ENCODE results near the gene ARHGEF1. TPM values are rescaled to one million over a fixed set of nuclear protein-coding genes. Genes with fewer than 3 reads are reported as not detected.
"Not testable (repeated sequence)": the region's sequence is repeated elsewhere in the genome, so short reads cannot be mapped to it uniquely, and the experiment has no call there.

The ARHGEF1 gene
- total RNA-seq, 2 experiments from 2014 or later = 663 to 761 TPM

DNA sequence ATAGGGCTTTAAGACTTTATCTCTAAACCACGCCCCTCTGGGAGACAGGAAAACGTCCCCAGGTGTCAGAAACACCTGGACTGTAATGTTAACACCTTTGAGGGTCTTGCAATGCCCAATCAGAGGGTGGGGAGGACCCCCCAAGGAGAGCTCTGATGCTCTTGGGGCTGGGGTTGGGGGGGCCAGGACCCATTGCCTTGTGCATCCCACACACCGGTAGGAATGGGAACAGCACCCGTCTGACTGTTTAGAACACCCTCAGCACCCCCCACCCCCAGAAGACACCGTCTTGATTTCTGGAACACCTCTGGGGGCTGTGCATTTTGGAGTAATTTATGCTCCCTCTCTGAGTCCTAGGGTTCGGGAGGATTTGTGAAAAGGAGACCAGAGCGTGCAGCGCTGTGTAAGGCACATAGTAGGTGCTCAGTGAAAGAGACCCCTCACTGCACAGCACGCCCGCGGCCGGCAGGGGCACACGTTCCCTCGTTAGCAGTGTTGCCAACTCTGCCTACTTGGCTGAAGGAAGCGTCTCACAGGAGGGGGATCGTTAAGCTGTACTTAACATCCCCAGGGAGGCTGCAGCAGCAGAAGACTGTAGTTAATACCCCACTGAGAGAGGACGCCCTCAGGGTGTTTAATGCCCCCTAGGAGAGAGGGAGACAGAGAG lies 48.1 kb downstream of the ARHGEF1 start:
- CTCF ChIA-PET = interaction anchor here (1.3 kb wide), 1 partner anchor 58 kb away, joined by 6 read pairs; no protein-coding TSS in a partner anchor
- POLR2A ChIA-PET = no interaction called here
- Mint-ChIP-seq H3K27me3 (peaks cover 39% of the 10 kb centered on the region), H3K4me1 (peaks cover 43% of the 10 kb centered on the region), H3K9me3 (no peaks in the 10 kb centered on the region), H3K4me3 (no peak overlapping the region), H3K27ac (no peak overlapping the region), H3K36me3 (ENCODE audit: low read depth) (peaks cover 3% of the 10 kb centered on the region)
- no peak for DNase-seq

DNA sequence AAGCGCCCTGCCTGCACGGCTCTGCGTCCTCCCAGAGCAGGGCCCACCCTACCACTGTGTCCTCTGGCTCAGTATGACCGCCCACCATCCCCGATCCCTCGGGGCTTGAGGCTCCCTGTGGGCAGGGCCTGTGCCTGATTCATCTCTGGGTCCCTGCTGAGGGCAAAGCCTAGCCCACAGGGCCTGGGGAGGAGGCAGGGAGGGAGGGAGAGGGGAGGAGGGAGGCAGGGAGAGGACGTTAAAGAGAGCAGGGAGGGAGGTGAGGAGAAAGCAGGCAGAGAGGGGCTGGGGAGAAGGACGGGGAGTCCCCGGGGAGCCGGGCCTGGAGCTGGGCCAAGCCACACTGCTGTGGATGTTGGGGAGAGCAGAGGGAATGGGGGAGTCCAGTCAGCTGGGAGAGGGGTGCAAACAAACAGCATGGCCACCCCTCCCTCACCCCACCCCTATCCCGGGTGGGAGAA lies 49.3 kb downstream of the ARHGEF1 start:
- CTCF ChIA-PET = interaction anchor here (0.6 to 1.5 kb wide), 4 partner anchors 11 to 73 kb away, joined by 3 to 6 read pairs (median 4); partner anchors contain the start of gene RPS19
- Mint-ChIP-seq H3K9me3 (no peaks in the 10 kb centered on the region), H3K4me1 (peaks cover 47% of the 10 kb centered on the region), H3K36me3 (ENCODE audit: low read depth) (peaks cover 3% of the 10 kb centered on the region), H3K27ac (no peak overlapping the region), H3K27me3 (peaks cover 47% of the 10 kb centered on the region), H3K4me3 (no peak overlapping the region)
- no peak for DNase-seq
- POLR2A ChIA-PET = no interaction called here

DNA sequence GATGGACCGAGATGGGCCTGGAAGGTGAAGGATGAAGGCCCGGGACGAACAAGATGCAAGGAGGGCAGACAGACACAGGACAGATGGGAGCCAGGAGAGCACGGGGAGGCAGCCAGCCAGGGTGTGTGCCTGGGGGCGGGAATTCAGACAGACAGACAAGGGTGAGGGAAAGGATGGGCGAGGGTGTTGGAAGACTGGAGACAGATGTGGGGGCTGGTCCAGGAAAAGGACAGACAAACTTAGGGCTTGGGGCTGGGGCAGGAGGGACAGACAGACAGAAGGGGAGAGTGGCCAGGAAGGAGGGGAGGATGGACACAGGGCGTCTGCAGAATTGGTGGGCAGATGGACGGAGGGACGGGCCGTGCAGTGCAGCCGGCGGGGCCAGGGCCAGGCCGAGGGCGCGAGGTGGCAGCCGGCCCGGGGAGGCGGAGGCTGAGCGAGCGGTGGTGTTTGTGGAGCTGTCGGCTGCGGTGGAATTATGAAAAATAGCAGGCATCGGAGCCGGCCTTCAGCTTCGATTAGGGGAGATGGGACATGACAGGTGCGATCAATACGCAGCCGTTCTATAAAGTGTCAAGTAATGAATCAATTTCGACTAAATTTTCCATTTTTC lies 49.8 kb downstream of the ARHGEF1 start:
- ChIA-PET CTCF (interaction anchor here (1.2 to 1.5 kb wide), 2 partner anchors 11 to 73 kb away, joined by 4 read pairs; partner anchors contain the start of gene RPS19), POLR2A (no interaction called here)
- DNase-seq = no peak
- Mint-ChIP-seq H3K36me3 (ENCODE audit: low read depth) (peaks cover 3% of the 10 kb centered on the region), H3K27me3 (peaks cover 50% of the 10 kb centered on the region), H3K4me3 (no peak overlapping the region), H3K27ac (peak overlapping the region; percentile 26), H3K4me1 (peaks cover 49% of the 10 kb centered on the region), H3K9me3 (no peaks in the 10 kb centered on the region)

DNA sequence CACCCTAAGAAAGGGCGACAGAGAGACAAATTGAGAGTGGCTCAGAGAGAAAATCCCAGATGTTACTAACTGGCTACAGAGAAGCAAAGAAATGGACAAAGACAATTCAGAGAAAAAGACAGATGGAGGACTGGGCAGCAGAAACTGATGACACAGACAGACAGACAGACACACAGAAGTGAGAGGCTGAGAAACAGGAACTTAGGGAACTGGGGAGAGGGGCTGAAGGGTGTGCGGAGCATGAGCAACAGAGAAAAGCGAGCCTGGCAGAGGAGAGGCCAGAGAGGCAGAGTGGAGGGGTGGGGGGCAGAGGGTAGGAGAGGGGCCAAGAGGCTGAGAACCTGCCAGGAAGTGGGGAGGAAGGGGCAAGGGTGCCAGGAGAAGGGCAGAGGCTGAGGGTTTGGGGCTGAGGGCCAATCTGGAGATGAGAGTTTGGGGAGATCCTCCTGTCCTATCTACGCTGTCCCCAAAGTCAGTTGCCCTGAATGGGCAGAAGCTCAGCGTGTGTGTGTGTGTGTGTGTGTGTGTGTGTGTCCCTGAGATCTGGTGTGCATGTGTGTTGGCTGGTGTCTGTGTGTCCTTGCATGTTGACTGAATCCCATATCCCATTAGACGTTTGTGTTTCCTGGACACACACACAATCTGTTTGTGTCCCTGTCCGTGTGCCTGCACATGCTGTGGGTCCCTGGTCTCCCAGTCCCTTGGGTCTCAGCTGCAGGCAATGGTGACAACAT lies 50.9 kb downstream of the ARHGEF1 start:
- ChIA-PET CTCF (interaction anchor here (0.7 to 0.9 kb wide), 2 partner anchors 11 to 28 kb away, joined by 3 to 4 read pairs; no protein-coding TSS in a partner anchor), POLR2A (no interaction called here)
- Mint-ChIP-seq H3K4me3 (no peak overlapping the region), H3K27me3 (peaks cover 49% of the 10 kb centered on the region), H3K27ac (peak overlapping the region; percentile 47), H3K4me1 (peaks cover 47% of the 10 kb centered on the region), H3K9me3 (no peaks in the 10 kb centered on the region), H3K36me3 (ENCODE audit: low read depth) (peaks cover 3% of the 10 kb centered on the region)
- DNase-seq = no peak

DNA sequence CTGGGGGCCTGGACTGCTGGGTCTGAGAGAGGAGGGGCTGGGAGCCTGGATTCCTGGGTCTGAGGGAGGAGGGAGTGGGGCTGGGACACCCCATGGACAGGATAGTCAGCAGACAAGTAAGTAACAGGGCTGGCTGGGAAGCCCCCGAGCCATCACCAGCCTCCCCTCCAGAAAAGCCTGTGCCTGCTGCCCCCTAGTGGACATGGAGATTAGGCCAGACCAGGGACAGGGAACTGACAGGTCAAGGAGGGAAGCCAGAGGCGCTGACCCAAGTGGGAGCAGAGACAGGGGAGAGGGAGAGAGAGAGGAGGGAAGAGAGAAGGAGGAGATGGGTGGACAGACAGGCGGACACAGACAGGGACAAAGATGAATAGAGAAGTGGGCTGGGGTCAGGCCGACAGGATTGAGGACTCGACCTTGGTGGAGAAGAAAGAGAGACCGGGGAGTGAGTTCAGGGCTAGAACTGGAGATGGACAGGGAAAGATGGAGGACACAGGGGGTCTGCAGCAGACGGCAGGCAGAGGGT lies 51.9 kb downstream of the ARHGEF1 start:
- Mint-ChIP-seq H3K27me3 (peaks cover 46% of the 10 kb centered on the region), H3K4me3 (no peak overlapping the region), H3K9me3 (no peaks in the 10 kb centered on the region), H3K36me3 (ENCODE audit: low read depth) (peaks cover 3% of the 10 kb centered on the region), H3K27ac (peak overlapping the region; percentile 51), H3K4me1 (peaks cover 38% of the 10 kb centered on the region)
- POLR2A ChIA-PET = no interaction called here
- CTCF ChIA-PET = interaction anchor here (0.7 kb wide), 1 partner anchor 29 kb away, joined by 3 read pairs; no protein-coding TSS in a partner anchor
- peak; percentile 81 for DNase-seq

DNA sequence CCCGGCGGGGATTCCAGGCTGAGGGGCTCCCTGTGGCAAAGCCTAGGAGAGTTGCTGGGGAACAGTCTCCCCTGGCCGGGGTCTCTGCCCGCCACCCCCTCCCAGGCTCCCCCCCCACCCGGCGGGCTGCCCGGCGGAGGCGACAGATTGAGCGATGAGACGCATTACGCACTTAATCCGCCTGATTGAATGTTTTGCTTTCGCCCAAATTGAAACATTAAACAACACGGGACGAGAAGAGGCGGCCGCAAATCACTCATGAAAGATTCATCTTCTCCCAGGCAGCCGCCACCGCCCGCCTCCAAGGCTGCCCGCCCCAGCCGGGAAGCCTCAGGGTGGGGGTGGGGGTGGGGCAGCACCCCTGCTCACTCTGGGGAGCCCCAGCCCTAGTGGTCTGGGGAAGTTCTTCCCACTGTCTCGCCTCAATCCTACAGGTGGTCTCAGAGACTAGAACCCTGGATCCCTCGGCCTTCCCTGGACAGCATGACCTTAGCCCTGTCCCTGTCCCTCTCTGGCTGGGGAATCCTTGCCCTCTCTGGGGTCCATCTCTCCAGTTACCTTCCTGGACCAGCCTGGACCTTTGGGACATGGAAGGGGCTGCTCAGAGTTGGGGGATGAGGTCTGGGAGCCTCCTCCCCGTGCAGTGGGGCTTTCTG lies 52.9 kb downstream of the ARHGEF1 start:
- POLR2A ChIA-PET = no interaction called here
- no peaks in the 10 kb centered on the region for H3K36me3 Mint-ChIP-seq (ENCODE audit: low read depth)
- CTCF ChIA-PET = interaction anchor here (1.6 kb wide), 1 partner anchor 9 kb away, joined by 9 read pairs; no protein-coding TSS in a partner anchor
- no peaks in the 10 kb centered on the region for H3K9me3 Mint-ChIP-seq
- peaks cover 32% of the 10 kb centered on the region for H3K4me1 Mint-ChIP-seq
- peaks cover 42% of the 10 kb centered on the region for H3K27me3 Mint-ChIP-seq
- no peak for DNase-seq
- H3K27ac Mint-ChIP-seq = no peak overlapping the region
- no peak overlapping the region for H3K4me3 Mint-ChIP-seq

DNA sequence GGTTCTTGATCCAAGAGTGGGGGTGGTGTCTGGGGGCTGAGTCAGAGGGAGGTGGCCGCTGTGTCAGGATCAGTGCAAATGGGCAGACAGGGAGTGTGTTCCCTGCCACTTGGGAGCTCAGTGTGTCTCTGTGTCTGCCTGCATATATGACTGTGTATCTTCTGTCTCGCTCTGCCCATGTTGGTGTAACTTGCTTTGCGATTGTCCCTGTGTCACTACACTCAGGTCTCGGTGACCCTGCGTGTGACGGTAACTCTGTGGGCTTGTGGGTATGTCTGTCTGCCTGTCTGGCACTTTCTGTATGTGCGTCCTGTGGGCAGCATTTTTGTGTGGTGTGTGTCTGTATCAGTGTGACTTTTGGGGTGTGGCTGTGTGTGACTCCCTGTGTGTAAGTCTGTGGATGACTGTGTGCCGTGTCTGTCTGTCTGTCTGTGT lies 53.4 kb downstream of the ARHGEF1 start:
- CTCF ChIA-PET = interaction anchor here (1.6 kb wide), 1 partner anchor 9 kb away, joined by 9 read pairs; no protein-coding TSS in a partner anchor
- no peaks in the 10 kb centered on the region for H3K9me3 Mint-ChIP-seq

DNA sequence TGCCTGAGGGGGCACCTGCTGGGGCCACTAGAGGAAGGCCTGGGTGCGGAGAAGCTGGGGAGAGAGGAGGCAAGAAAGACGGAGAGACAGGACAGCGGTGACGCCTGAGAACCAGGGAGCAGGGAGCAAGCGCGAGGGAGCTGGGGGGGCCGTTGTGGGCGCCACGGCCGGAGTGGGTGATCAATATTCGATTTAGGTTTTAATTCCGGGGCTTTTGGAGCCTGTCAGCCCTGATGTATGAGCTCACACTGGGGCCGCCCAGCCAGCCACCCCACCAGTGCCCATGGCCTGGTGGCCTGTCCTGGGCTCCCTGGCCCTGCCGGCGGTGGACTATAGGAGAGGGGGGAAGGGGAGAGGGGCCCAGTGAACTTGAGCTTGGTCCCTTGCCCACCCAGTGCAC lies 54.0 kb downstream of the ARHGEF1 start:
- no peak for DNase-seq
- Mint-ChIP-seq H3K36me3 (ENCODE audit: low read depth) (peaks cover 6% of the 10 kb centered on the region), H3K4me1 (peaks cover 34% of the 10 kb centered on the region), H3K9me3 (no peaks in the 10 kb centered on the region), H3K27me3 (peaks cover 48% of the 10 kb centered on the region), H3K4me3 (no peak overlapping the region), H3K27ac (peak overlapping the region; percentile 37)
- POLR2A ChIA-PET = no interaction called here
- CTCF ChIA-PET = interaction anchor here (0.6 to 1.6 kb wide), 2 partner anchors 8 to 505 kb away, joined by 3 to 9 read pairs; no protein-coding TSS in a partner anchor

More for the DNA sequence above, 53.4 kb downstream of the ARHGEF1 start:
- Mint-ChIP-seq H3K4me3 (no peak overlapping the region), H3K27me3 (peaks cover 44% of the 10 kb centered on the region), H3K4me1 (peaks cover 33% of the 10 kb centered on the region), H3K27ac (peak overlapping the region; percentile 37), H3K36me3 (ENCODE audit: low read depth) (peaks cover 3% of the 10 kb centered on the region)
- POLR2A ChIA-PET = no interaction called here
- no peak for DNase-seq

DNA sequence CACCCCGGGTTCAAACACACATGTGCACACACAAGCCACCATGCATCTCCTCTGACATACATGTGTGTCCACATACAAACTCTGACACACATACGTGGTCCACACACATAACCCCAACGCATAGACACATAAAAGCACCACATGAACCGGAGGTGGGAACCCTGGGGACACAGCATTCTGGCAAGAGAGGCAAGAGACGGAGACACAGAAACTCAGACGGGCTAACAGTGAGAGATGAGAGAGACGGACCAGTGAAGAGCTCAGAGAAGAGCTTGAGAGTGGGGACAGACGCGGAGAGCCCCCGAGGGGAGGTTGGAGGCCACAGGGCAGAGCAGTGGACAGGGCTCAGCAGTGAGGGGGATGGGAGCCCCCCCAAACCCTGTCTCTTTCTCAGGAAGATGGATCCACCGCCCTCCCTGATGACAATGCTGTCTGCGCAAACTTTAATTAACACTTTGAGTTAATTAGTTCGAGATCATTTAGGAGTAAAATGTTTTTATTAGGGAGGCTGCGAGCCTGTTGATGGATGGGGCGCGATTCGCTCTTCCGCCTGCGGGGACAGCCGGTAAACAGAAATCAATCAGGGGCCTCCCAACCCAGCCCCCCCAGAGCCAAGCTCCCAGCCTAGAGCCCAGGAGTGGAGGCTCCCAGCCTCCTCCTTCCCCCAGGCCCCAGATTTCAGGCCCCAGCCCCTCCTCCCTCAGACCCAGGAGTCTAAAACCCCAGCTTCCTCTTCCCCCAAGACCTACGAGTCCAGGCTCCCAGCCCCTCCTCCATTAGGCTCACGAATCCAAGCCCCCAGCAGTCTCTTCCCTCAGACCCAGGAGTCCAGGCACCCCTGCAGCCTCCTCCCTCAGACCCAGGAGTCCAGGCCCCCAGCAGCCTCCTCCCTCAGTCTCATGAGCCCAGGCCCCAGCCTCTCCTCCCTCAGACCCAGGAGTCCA lies 54.8 kb downstream of the ARHGEF1 start:
- H3K9me3 Mint-ChIP-seq = no peaks in the 10 kb centered on the region
- DNase-seq = no peak
- ChIA-PET POLR2A (no interaction called here), CTCF (interaction anchor here (0.5 to 1.6 kb wide), 3 partner anchors 8 to 709 kb away, joined by 3 to 9 read pairs (median 3); no protein-coding TSS in a partner anchor)
- H3K27me3 Mint-ChIP-seq = peaks cover 45% of the 10 kb centered on the region
- H3K4me1 Mint-ChIP-seq = peaks cover 35% of the 10 kb centered on the region
- peaks cover 7% of the 10 kb centered on the region for H3K36me3 Mint-ChIP-seq (ENCODE audit: low read depth)
- no peak overlapping the region for H3K4me3 Mint-ChIP-seq
- H3K27ac Mint-ChIP-seq = no peak overlapping the region

DNA sequence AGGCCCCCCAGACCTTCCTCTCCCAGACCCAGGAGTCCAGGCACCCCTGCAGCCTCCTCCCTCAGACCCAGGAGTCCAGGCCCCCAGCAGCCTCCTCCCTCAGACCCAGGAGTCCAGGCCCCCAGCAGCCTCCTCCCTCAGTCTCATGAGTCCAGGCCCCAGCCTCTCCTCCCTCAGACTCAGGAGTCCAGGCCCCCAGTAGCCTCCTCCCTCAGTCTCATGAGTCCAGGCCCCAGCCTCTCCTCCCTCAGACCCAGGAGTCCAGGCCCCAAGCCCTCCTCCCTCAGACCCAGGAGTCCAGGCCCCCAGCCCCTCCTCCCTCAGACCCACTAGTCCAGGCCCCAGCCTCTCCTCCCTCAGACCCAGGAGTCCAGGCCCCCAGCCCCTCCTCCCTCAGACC lies 56.2 kb downstream of the ARHGEF1 start:
- H3K36me3 Mint-ChIP-seq (ENCODE audit: low read depth); H3K4me3 Mint-ChIP-seq; DNase-seq; POLR2A ChIA-PET; H3K9me3 Mint-ChIP-seq: not testable (repeated sequence)
- peaks cover 34% of the 10 kb centered on the region for H3K27me3 Mint-ChIP-seq
- H3K4me1 Mint-ChIP-seq = peaks cover 30% of the 10 kb centered on the region
- CTCF ChIA-PET = interaction anchor here (1.4 kb wide), 1 partner anchor 66 kb away, joined by 5 read pairs; no protein-coding TSS in a partner anchor
- peak overlapping the region; percentile 36 for H3K27ac Mint-ChIP-seq

Measured in activated CD4-positive, alpha-beta T cell treated with anti-CD3 and anti-CD28 coated beads, Interleukin-2, amount 10 ng/mL, durations not matched to agents 7 days and 5 days (primary cell).